GM12801 (cell line): ENCODE measurements around the gene SAYSD1.

Source experiments
- TF ChIP-seq, protein P1 (sequence below): IDR thresholded peaks from one replicate; pipeline ENCODE4 v1.5.1; 2011; ENCODE audit warnings: control low read depth; ENCODE audit not compliant: insufficient read length; ENCODE audit errors: extremely low read depth

The SAYSD1 gene

DNA sequence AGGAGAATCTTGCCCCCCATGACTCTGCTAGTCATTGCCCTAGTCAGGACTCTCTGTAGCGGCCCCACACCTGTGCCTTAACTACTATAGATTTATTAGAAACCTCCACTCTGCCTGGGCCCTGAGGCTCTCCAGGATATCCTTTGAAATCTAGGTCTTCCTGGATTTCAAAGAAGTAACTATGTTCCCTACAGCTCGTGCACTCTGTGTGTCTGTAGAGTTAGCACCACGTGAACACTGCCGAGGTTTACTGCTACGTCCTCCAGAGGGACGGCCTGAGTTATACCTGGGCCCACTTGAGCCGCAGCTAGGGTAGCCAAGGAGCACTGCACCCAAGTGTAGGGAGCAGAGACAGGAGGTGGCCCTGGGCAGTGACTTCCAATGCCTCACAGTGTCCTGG lies 46.6 kb downstream of the SAYSD1 start:
- TF ChIP-seq, protein P1, sequence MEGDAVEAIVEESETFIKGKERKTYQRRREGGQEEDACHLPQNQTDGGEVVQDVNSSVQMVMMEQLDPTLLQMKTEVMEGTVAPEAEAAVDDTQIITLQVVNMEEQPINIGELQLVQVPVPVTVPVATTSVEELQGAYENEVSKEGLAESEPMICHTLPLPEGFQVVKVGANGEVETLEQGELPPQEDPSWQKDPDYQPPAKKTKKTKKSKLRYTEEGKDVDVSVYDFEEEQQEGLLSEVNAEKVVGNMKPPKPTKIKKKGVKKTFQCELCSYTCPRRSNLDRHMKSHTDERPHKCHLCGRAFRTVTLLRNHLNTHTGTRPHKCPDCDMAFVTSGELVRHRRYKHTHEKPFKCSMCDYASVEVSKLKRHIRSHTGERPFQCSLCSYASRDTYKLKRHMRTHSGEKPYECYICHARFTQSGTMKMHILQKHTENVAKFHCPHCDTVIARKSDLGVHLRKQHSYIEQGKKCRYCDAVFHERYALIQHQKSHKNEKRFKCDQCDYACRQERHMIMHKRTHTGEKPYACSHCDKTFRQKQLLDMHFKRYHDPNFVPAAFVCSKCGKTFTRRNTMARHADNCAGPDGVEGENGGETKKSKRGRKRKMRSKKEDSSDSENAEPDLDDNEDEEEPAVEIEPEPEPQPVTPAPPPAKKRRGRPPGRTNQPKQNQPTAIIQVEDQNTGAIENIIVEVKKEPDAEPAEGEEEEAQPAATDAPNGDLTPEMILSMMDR = no peak

DNA sequence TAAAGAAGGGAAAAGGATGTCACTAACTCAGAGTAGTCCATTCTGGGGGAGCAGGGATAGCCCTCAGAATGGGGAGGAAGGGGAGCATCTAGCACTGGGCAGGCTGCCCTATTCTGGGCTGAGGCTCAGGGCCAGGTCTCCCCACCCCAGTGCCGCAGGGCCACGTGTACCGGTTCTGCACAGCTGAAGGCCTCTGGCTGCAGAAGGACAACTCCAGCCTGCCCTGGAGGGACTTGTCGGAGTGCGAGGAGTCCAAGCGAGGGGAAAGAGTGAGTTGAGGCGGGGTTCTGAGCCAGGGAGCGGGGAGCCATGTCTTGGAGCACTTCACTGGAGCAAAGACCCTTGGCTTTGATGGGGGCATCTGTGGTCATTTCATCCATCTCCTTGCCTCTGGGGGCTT lies 49.4 kb downstream of the SAYSD1 start:
- TF ChIP-seq, protein P1 = no peak

DNA sequence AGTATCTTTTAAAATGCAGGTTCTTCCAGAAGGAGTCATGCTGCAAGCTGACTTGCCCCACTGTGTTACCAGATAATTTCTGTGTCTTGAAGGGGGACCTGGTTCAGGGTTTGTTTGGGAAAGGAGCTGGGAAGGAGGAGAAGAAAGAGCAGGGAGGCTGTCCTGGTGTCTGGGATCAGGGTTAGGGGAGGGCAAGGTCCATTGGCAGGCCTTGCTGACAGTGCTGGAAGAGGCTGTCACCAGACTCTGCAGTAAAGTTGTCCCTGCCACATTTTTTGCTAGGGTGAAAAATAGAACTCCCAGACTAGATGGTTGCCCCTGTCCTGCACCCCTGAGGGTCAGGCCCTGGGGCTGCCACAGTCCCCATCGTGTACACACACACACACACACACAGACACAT lies 51.5 kb downstream of the SAYSD1 start:
- TF ChIP-seq, protein P1 = no peak

- TF ChIP-seq, protein P1 = no peak
Observed at GRCh38 chr6:39062014-39062740, 52.8 kb downstream of the SAYSD1 start.

DNA sequence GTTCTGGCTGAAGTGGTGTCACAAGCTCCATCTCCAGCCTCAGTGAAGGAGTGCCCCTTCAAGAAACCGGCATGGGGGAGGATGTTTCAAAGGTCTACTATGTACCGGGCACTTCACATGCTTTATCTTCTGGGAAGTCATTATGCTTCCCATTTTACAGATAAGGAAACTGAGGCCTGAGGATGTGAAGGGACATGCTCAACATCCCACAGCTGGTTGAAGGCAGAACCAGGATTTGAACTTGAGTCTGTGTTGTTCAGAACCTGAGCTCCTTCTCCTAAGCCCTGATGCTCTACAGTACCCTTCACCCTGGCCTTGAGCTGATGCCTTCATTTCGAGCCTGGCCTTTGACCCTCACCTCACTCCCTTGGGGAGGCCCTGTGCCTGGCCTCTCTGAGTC lies 53.4 kb downstream of the SAYSD1 start:
- TF ChIP-seq, protein P1 = no peak

DNA sequence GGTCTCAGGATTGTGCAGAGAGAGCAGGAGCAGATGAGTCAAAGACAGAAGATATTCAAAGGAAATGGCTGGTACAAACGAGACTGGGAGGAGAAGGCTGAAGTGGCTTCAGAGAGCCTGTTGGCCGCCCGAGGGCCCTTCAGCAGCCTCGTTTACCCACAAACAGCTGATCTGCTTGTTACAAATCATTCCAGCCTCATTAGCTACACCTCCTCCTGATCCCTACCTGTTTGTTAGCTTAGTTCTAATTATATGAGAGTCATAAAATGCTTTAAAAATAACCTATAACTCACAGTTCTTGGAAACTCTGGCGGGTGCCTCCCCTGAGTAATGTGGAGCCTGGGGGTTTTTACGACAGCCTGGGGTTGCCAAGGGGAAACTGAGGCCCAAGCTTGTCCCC lies 53.8 kb downstream of the SAYSD1 start:
- TF ChIP-seq, protein P1 = no peak

- TF ChIP-seq, protein P1 = no peak
Observed at GRCh38 chr6:39060467-39061160, 54.4 kb downstream of the SAYSD1 start.
